Adrenal gland (tissue), 12 donors: ENCODE data around the gene CLEC4F. TPM values are rescaled to one million over a fixed set of nuclear protein-coding genes. Genes with fewer than 3 reads are reported as not detected.

Source experiments
- DNase-seq, 7 donors: peaks; one replicate each; pipeline ENCODE4 v3.0.0-alpha.2; 2019 to 2020
- H3K27ac ChIP-seq, 5 donors: fragments of 200-600 bp; sonication (generic) in 4 of 5; 1 replicate in 3 of 5; 2 replicates in 2 of 5; pipeline versions ENCODE4 v1.5.1 to v1.8.0; 2016 to 2020; ENCODE audit warnings: mild to moderate bottlenecking in 1 of 5
- H3K27me3 ChIP-seq: fragments of 200-600 bp; 2 replicates; pipeline ENCODE4 v1.8.0; 2021
- H3K36me3 ChIP-seq, 2 donors: fragments of 200-600 bp; replicated peaks in 1 of 2; 1 replicate in 1 of 2; 2 replicates in 1 of 2; pipeline versions ENCODE4 v1.5.1 to v1.8.0; 2018 to 2022
- H3K4me1 ChIP-seq, 2 donors: fragments of 200-600 bp; replicated peaks in 1 of 2; 1 replicate in 1 of 2; 2 replicates in 1 of 2; pipeline versions ENCODE4 v1.5.1 to v1.8.0; 2018 to 2021
- H3K4me3 ChIP-seq, 4 donors: fragments of 200-600 bp; sonication (generic) in 3 of 4; one replicate each; pipeline ENCODE4 v1.5.1; 2016 to 2018
- H3K9me3 ChIP-seq, 3 donors: fragments of 200-600 bp; sonication (generic) in 1 of 3; replicated peaks in 1 of 3; 1 replicate in 2 of 3; 2 replicates in 1 of 3; pipeline versions ENCODE4 v1.5.1 to v1.8.0; 2016 to 2021
- CTCF ChIP-seq, 6 experiments: fragments of 450-650 bp in 4 of 6; fragments of 200-600 bp in 2 of 6; sonication (generic) in 1 of 6; IDR thresholded peaks; 1 replicate in 5 of 6; 2 replicates in 1 of 6; pipeline versions ENCODE4 v1.5.1 to v1.8.0; 2016 to 2021; ENCODE audit warnings: antibody characterized with exemption in 6 of 6, mild to moderate bottlenecking in 2 of 6, moderate library complexity in 1 of 6
- POLR2A ChIP-seq, 2 donors: fragments of 450-650 bp; IDR thresholded peaks; one replicate each; pipeline ENCODE4 v1.6.1; 2017; ENCODE audit warnings: antibody characterized with exemption in 2 of 2, mild to moderate bottlenecking in 2 of 2, moderate library complexity in 1 of 2
- WGBS, 4 donors: extraction: QIAGEN DNeasy Blood & Tissue Kit in 2 of 4; methylation state at CpG; one replicate each; pipeline versions ENCODE4 v1.1.5 to v1.1.7; 2013 to 2017; 5-methylcytosine and 5-hydroxymethylcytosine counted together
- intact Hi-C, 2 donors: fragments of 100-400 bp; cut with DNase I; formaldehyde crosslinking; loops; one replicate each; pipeline versions ENCODE4 v1.14.1 to v1.15.0; 2022 to 2023
- polyA plus RNA-seq, 3 donors: library from polyadenylated mRNA; stranded (reverse); fragments of 200-250 nt in 2 of 3; fragments of 350-450 nt in 1 of 3; fragmentation: Illumina TruSeq in 1 of 3; extraction: RNeasy Lipid Tissue Mini Kit (QIAGEN cat#74804) in 1 of 3; gene quantifications; one replicate each; pipeline ENCODE4 v1.2.3, GENCODE V29; 2013 to 2014
- small RNA-seq, 2 donors: library from RNA; depleted of rRNA; stranded (forward); fragments of <200 nt; gene quantifications; one replicate each; pipeline ENCODE3, GENCODE V24; 2016
- total RNA-seq, 9 donors: library from RNA; depleted of rRNA in 4 of 9; stranded (reverse); fragments of >200 nt in 4 of 9; fragments of 120-200 nt in 1 of 9; fragmentation: NEBNext Ultra II Directional in 1 of 9; extraction: Animal tissue kit (Norgen Biotek cat#: 25700) in 1 of 9; gene quantifications; one replicate each; pipeline versions ENCODE4 v1.1.0 to v1.2.4, GENCODE V29; 2013 to 2023
- donor health status: healthy with polysubstance abuse.
- donor health status: Bipolar disorder and iron deficiency.
- donor health status: DM: yes; HTN: yes; CAD: no.
- donor health status: DM: no; HTN: no; CAD: no.
- donor health status: DM: no; HTN: no; CAD: no.
- donor health status: DM: yes; HTN: yes; CAD: no.

CLEC4F gene
- total and polyA plus RNA-seq, 12 donors, result 0.22 to 0.32 (median 0.27) TPM; not detected in 9

GRCh38 chr2:70766357-70767078 is 53.9 kb downstream of the CLEC4F start:
- TF ChIP-seq POLR2A (IDR thresholded peaks at IDR 0.05) (no peak), CTCF (IDR thresholded peaks at IDR 0.05) (no peak)
- H3K4me1 ChIP-seq, result peaks cover 9 to 15% of the 10 kb centered on the region in 2 donors
- peaks cover 34% of the 10 kb centered on the region for H3K27me3 ChIP-seq
- H3K27ac ChIP-seq, result no peak overlapping the region
- 16 to 28% (median 22%) methylated on average over 7 of the region's 7 CpGs for WGBS, 4 donors
- no peaks in the 10 kb centered on the region for H3K36me3 ChIP-seq
- intact Hi-C loops, result no loop called here
- no peaks in the 10 kb centered on the region for H3K9me3 ChIP-seq
- no peak for DNase-seq
- peak overlapping the region in 1 of 4 donors; percentile 45 for H3K4me3 ChIP-seq

DNA sequence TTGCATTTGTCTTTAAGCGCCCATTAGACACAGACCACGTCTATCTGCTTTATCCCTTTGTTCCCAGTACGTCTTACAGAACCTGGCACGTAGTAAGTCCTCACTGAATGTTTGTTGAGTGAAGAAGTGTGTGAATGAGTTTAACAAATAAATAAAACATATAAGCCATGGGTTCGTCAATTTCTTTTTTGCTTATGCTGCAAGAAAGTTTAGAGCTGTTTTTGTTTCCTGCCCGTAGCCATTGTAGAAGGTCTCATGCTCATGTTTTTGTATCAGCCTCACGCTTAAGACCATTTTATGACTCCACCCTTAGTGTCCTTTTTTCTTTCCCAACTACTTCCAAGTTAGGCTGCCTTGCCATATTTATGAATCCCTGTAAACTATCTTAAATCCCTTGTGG is 54.9 kb downstream of the CLEC4F start:
- Histone ChIP-seq H3K9me3 (no peaks in the 10 kb centered on the region), H3K4me3 (no peak overlapping the region), H3K27ac (no peak overlapping the region), H3K27me3 (peaks cover 30% of the 10 kb centered on the region), H3K4me1 (peaks cover 9 to 15% of the 10 kb centered on the region in 2 donors), H3K36me3 (no peaks in the 10 kb centered on the region)
- WGBS, 4 donors, result 79 to 87% (median 82%) methylated on average over 7 of the region's 7 CpGs
- no peak for DNase-seq
- intact Hi-C loops, result no loop called here
- no peak for TF ChIP-seq POLR2A (IDR thresholded peaks at IDR 0.05)
- no peak for TF ChIP-seq CTCF (IDR thresholded peaks at IDR 0.05)

DNA sequence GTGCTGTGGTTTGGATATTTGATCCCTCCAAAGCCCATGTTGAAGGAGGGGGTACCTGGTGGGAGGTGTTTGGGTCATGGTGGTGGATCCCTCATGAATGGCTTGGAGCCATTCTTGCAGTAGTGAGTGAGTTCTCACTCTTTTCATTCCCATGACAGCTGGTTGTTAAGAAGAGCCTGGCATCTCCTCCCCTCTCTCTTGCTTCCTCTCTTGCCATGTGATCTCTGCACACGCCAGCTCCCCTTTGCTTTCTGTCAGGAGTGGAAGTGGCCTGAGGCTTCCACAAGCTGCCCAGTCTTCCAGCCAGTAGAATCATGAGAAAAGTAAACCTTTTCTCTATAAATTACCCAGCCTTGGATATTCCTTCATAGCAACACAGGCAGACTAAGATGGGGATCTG is 61.0 kb downstream of the CLEC4F start:
- intact Hi-C loops, result no loop called here
- H3K4me3 ChIP-seq, result no peak overlapping the region
- H3K36me3 ChIP-seq, result no peaks in the 10 kb centered on the region
- H3K9me3 ChIP-seq, result no peaks in the 10 kb centered on the region
- H3K27ac ChIP-seq, result no peak overlapping the region
- DNase-seq, result no peak
- H3K27me3 ChIP-seq, result peaks cover 13% of the 10 kb centered on the region
- no peaks in the 10 kb centered on the region for H3K4me1 ChIP-seq
- TF ChIP-seq CTCF (IDR thresholded peaks at IDR 0.05), result no peak
- TF ChIP-seq POLR2A (IDR thresholded peaks at IDR 0.05), result no peak
- WGBS, 4 donors, result 59 to 88% (median 69%) methylated on average over 1 of the region's 1 CpG

Small RNA genes lying within 50 kb of the gene (small RNA-seq; reads per million reads assigned to genes)
- 0 reads per million in 2 donors for gene HMGN2P21

Other genes starting within 250 kb of the CLEC4F start
- 1 to 10 TPM in 5 of 9 donors, under 1 TPM in 3, not detected in 1; 0.69 to 5.6 (median 2.1) TPM for gene ADD2, start 52.4 kb downstream of the CLEC4F start, total RNA-seq
- 1 to 10 TPM in 1 of 3 donors, under 1 TPM in 2; 0.20 to 2.2 (median 0.72) TPM for gene ADD2, start 52.4 kb downstream of the CLEC4F start, polyA plus RNA-seq
- gene FIGLA, start 30.0 kb downstream of the CLEC4F start, total RNA-seq, result not detected
- gene FIGLA, start 30.0 kb downstream of the CLEC4F start, polyA plus RNA-seq, result not detected
- gene CD207, start 15.2 kb upstream of the CLEC4F start, total RNA-seq, result not detected
- under 1 TPM in 2 of 3 donors, not detected in 1; 0.07 to 0.10 TPM for gene CD207, start 15.2 kb upstream of the CLEC4F start, polyA plus RNA-seq
- gene VAX2, start 80.0 kb upstream of the CLEC4F start, total RNA-seq, result 1 to 10 TPM in 3 of 9 donors, under 1 TPM in 3, not detected in 3; 0.35 to 4.9 (median 0.93) TPM
- gene VAX2, start 80.0 kb upstream of the CLEC4F start, polyA plus RNA-seq, result 1 to 10 TPM in 2 of 3 donors, not detected in 1; 2.5 to 3.0 TPM
- gene ATP6V1B1, start 115.3 kb upstream of the CLEC4F start, total RNA-seq, result 1 to 10 TPM in 1 of 9 donors, under 1 TPM in 4, not detected in 4; 0.14 to 1.3 (median 0.58) TPM
- 1 to 10 TPM in 2 of 3 donors, under 1 TPM in 1; 0.27 to 4.6 (median 1.9) TPM for gene ATP6V1B1, start 115.3 kb upstream of the CLEC4F start, polyA plus RNA-seq
- 1 to 10 TPM in 7 of 9 donors, under 1 TPM in 1, not detected in 1; 0.61 to 3.7 (median 2.1) TPM for gene ANKRD53, start 158.0 kb upstream of the CLEC4F start, total RNA-seq
- 1 to 10 TPM; 1.5 to 5.1 (median 4.3) TPM for gene ANKRD53, start 158.0 kb upstream of the CLEC4F start, polyA plus RNA-seq
- 10 to 100 TPM; 20.0 to 96.6 (median 58.6) TPM for gene TEX261, start 174.3 kb upstream of the CLEC4F start, total RNA-seq
- 10 to 100 TPM; 17.9 to 95.2 (median 23.3) TPM for gene TEX261, start 174.3 kb upstream of the CLEC4F start, polyA plus RNA-seq
- gene NAGK, start 248.0 kb upstream of the CLEC4F start, total RNA-seq, result 100 to 1,000 TPM in 3 of 9 donors, 10 to 100 TPM in 6; 56.8 to 144 (median 83.3) TPM
- 100 to 1,000 TPM in 2 of 3 donors, 10 to 100 TPM in 1; 71.7 to 262 (median 203) TPM for gene NAGK, start 248.0 kb upstream of the CLEC4F start, polyA plus RNA-seq